SJSA1 (cell line): Measurements from ENCODE around the gene LIF. TPM values are rescaled to one million over a fixed set of nuclear protein-coding genes. Genes with fewer than 3 reads are reported as not detected.

ENCODE experiments used
- DNase-seq, 2 experiments: peaks; one replicate each; pipeline ENCODE4 v3.0.0-alpha.2; 2015 to 2020; ENCODE audit warnings: low spot score in 2 of 2, low read depth in 1 of 2
- H3K27ac ChIP-seq: fragments of 250-450 bp; sonication (Bioruptor Pico); 2 replicates; pipeline ENCODE4 v1.5.1; 2020; ENCODE audit warnings: mild to moderate bottlenecking, moderate library complexity
- H3K27me3 ChIP-seq: fragments of 250-450 bp; sonication (Bioruptor Pico); replicated peaks from 2 replicates; pipeline ENCODE4 v1.5.1; 2020; ENCODE audit warnings: mild to moderate bottlenecking, moderate library complexity
- H3K36me3 ChIP-seq: fragments of 250-450 bp; sonication (Bioruptor Pico); 2 replicates; pipeline ENCODE4 v1.5.1; 2020; ENCODE audit warnings: mild to moderate bottlenecking
- H3K4me1 ChIP-seq: fragments of 250-450 bp; sonication (Bioruptor Pico); replicated peaks from 2 replicates; pipeline ENCODE4 v1.6.1; 2021; ENCODE audit warnings: mild to moderate bottlenecking
- H3K4me3 ChIP-seq: fragments of 250-450 bp; sonication (Bioruptor Pico); 2 replicates; pipeline ENCODE4 v1.5.1; 2020; ENCODE audit warnings: mild to moderate bottlenecking
- H3K9me3 ChIP-seq: fragments of 250-450 bp; sonication (Bioruptor Pico); replicated peaks from 2 replicates; pipeline ENCODE4 v1.5.1; 2020; ENCODE audit warnings: mild to moderate bottlenecking
- total RNA-seq: library from RNA; depleted of rRNA; stranded (reverse); fragments of >200 nt; shearing (Covaris generic); gene quantifications from 2 replicates; pipeline ENCODE4 v1.2.3, GENCODE V29; 2014

The LIF gene
- total RNA-seq, 1 experiment from 2014 or later = 1.4 TPM

DNA sequence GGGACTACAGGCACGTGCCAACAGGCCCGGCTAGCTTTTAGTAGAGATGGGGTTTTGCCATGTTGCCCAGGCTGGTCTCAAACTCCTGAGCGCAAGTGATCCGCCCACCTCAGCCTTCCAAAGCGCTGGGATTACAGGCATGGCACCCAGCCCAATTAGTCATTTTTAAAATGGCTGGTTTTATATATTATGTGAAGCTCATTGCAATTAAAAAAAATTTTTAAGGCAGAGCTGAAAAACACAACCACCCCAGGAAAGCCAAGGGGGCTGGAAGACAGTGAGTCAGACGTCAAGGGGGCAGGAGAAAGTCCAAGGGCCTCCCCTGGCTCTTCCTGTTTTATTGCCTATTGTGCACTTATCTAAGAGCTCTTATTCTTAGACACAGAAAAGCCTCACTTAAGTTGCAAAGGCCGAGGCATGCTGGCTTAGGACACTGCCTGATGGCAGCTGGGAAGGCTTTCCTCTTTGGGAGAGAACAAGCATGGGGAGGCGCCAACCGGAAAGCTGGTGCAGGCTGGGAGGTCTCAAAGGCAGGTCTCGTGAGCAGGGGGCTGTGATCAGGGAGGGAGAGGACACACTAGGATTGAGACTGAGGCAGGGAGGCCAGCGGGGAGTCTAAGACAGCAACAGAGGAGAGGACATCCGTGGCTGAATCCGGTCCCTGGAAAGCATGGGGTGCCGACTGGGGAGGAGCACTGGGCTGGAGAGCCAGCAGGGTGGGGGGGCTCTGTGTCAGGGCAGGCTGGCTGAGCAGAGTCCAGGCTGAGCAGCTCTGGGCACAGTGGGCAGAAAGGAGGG, 31.2 kb upstream of the LIF start:
- no peaks in the 10 kb centered on the region for H3K9me3 ChIP-seq
- peak in 1 of 2 experiments; percentile 52 for DNase-seq
- H3K4me1 ChIP-seq = peaks cover 11% of the 10 kb centered on the region
- no peaks in the 10 kb centered on the region for H3K36me3 ChIP-seq
- no peak overlapping the region for H3K27ac ChIP-seq
- no peak overlapping the region for H3K4me3 ChIP-seq
- no peaks in the 10 kb centered on the region for H3K27me3 ChIP-seq

GRCh38 chr22:30276039-30276438, 29.5 kb upstream of the LIF start:
- DNase-seq = no peak
- no peak overlapping the region for H3K27ac ChIP-seq
- H3K4me1 ChIP-seq = peaks cover 11% of the 10 kb centered on the region
- no peaks in the 10 kb centered on the region for H3K9me3 ChIP-seq
- no peaks in the 10 kb centered on the region for H3K36me3 ChIP-seq
- no peak overlapping the region for H3K4me3 ChIP-seq
- no peaks in the 10 kb centered on the region for H3K27me3 ChIP-seq

DNA sequence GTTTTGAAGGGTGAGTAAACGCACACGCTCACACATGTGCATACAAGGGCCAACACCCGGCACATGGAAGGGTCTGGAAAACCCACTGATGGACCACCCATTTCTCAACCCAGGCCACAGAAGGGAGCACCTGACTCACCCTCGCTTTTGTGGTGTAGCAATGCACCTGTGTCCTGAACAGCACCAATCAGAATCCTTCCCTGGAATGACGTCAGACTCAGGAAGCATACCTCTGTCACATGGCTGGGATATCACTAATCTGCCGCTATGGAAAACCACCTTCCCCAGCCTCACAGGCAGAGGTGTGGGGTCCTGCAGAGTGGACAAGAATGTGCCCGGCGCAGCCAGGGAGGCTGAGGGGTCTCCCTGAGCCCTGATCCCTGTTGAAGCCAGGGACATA, 29.1 kb upstream of the LIF start:
- no peak overlapping the region for H3K4me3 ChIP-seq
- no peak for DNase-seq
- peaks cover 11% of the 10 kb centered on the region for H3K4me1 ChIP-seq
- no peaks in the 10 kb centered on the region for H3K9me3 ChIP-seq
- H3K36me3 ChIP-seq = no peaks in the 10 kb centered on the region
- no peak overlapping the region for H3K27ac ChIP-seq
- H3K27me3 ChIP-seq = no peaks in the 10 kb centered on the region

- H3K4me3 ChIP-seq = no peak overlapping the region
- H3K36me3 ChIP-seq = no peaks in the 10 kb centered on the region
- H3K9me3 ChIP-seq = no peaks in the 10 kb centered on the region
- H3K27ac ChIP-seq = no peak overlapping the region
- peaks cover 11% of the 10 kb centered on the region for H3K4me1 ChIP-seq
- no peaks in the 10 kb centered on the region for H3K27me3 ChIP-seq
- no peak for DNase-seq
These were observed 27.9 kb upstream of the LIF start for GRCh38 chr22:30274437-30274812.

DNA sequence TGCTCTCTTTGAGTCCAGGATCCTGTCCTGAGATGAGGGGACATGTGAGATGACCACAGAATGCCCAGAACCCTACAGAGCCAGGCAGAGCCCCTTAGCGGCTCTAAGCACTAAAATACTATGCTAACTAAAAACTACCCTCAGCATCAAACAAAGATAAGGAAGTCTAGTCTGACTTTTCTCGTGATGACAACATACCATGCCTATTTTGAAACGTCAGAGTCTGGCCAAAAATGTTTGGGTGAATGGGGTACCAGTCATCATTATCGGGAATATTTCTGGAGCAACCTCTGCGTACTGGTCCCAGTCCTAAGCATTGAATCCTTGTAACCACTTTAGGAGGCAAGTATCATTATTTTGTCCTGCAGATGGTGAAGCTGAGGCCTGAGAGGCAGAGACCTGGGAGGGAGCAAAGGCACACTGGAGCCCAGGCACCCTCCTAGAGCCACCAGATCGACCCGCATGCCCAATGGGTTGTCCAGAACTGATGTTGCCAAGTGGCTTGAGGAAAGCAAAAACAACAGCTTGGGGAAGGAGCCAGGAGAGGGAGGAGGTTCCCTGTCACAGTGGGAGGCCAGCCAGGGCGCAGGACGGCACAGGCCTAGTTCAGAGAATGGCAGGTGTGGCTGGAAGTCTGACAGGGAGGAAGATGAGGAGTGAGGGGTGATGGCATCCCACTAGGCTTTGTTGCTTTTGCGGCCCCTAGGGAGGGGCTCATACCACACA, 27.3 kb upstream of the LIF start:
- Histone ChIP-seq H3K36me3 (no peaks in the 10 kb centered on the region), H3K4me1 (peaks cover 11% of the 10 kb centered on the region), H3K9me3 (no peaks in the 10 kb centered on the region), H3K4me3 (no peak overlapping the region), H3K27ac (no peak overlapping the region), H3K27me3 (no peaks in the 10 kb centered on the region)
- no peak for DNase-seq

- Histone ChIP-seq H3K27me3 (no peaks in the 10 kb centered on the region), H3K4me3 (no peak overlapping the region), H3K9me3 (no peaks in the 10 kb centered on the region), H3K36me3 (no peaks in the 10 kb centered on the region), H3K27ac (no peak overlapping the region), H3K4me1 (peaks cover 7% of the 10 kb centered on the region)
- no peak for DNase-seq
These were observed 26.4 kb upstream of the LIF start for GRCh38 chr22:30272781-30273601.

DNA sequence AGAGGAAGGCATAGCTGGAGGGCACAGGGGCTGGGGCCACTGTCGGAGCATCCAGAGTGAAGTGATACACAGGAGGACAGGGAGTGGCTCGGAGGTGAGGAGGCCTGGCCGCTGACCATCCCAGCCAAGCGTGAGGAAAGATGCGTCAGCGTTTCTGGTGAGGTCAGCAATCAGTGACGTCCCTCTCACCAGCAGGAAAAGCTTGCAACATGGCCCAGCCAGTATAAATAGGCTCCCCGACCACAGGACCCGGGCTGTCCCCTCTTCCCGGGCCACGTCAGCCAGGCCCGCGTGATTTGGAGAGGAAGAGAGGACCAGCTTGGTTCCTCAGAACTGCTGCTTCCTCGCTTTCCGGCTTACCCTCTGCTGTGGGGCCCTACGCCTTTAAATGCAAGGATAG, 24.3 kb upstream of the LIF start:
- no peak for DNase-seq
- no peaks in the 10 kb centered on the region for H3K27me3 ChIP-seq
- H3K4me1 ChIP-seq = no peaks in the 10 kb centered on the region
- no peak overlapping the region for H3K4me3 ChIP-seq
- H3K9me3 ChIP-seq = no peaks in the 10 kb centered on the region
- H3K36me3 ChIP-seq = no peaks in the 10 kb centered on the region
- H3K27ac ChIP-seq = no peak overlapping the region

DNA sequence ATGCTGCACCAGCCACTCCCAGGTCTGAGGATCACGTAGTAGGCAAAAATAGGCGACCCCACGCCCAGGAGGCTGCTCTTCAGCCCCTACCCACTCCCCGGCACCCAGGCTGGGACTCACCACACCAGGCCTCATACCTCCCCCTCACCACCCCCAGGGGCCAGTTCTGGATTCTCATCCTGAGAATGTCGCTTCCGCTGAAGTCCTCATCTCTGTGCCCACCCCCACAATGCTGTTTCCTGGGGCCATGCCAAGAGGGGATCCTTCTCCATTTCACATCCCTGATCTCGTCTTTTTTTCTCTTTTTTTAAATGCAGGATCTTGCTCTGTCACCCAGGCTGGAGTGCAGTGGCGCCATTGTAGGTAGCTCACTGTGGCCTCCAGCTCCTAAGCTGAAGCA, 21.8 kb upstream of the LIF start:
- Histone ChIP-seq H3K4me1 (peaks cover 3% of the 10 kb centered on the region), H3K36me3 (no peaks in the 10 kb centered on the region), H3K4me3 (no peak overlapping the region), H3K27ac (no peak overlapping the region), H3K9me3 (no peaks in the 10 kb centered on the region), H3K27me3 (no peaks in the 10 kb centered on the region)
- DNase-seq = no peak

GRCh38 chr22:30267382-30268302, 21.1 kb upstream of the LIF start:
- H3K27ac ChIP-seq = no peak overlapping the region
- no peak overlapping the region for H3K4me3 ChIP-seq
- no peaks in the 10 kb centered on the region for H3K36me3 ChIP-seq
- peaks cover 7% of the 10 kb centered on the region for H3K4me1 ChIP-seq
- no peaks in the 10 kb centered on the region for H3K27me3 ChIP-seq
- H3K9me3 ChIP-seq = no peaks in the 10 kb centered on the region
- no peak for DNase-seq

- H3K4me3 ChIP-seq = no peak within 1 kb of the TSS
These were observed 20.2 kb upstream of the LIF start, which contains the start of gene OSM for GRCh38 chr22:30266445-30267381. TSS of gene OSM (minus strand) at chr22:30266851. CDS start at chr22:30266799, 52 bp downstream.

DNA sequence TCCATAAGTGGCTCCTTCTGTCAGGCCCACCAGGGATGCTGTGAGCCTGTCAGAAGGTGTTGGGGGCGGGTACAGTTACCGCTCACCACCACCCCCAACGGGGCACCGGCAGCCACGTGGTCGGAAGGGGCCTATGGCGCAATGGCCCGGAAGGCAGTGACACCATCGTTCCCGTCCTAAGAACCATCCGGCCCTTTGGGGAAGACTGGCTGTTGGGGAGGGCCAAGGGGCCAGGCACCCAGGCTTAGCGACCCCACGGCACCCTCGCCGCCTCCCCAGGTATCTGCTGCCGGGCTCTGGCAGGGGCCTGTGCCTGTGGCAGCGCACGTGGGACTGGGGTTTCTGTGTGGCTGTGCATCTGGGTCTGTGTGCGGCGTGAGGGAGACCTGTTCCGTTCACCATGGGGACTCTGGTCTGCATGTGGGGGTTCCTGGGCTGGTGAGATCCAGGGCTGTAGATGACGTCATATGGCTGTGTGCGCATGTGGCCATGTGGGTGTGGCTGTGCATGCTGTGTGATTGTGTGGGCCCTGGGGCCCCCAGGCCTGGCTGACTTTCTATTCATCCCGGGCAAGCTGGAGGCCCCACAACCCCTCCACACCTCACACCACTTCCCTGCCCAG, 19.4 kb upstream of the LIF start:
- Histone ChIP-seq H3K4me1 (peaks cover 7% of the 10 kb centered on the region), H3K4me3 (no peak overlapping the region), H3K9me3 (no peaks in the 10 kb centered on the region), H3K27me3 (no peaks in the 10 kb centered on the region), H3K36me3 (no peaks in the 10 kb centered on the region), H3K27ac (no peak overlapping the region)
- no peak for DNase-seq

More at GRCh38 chr22:30266445-30267381, 20.2 kb upstream of the LIF start, which contains the start of gene OSM:
- no peak for DNase-seq
- H3K36me3 ChIP-seq = no peaks in the 10 kb centered on the region
- H3K27ac ChIP-seq = no peak within 1 kb of the TSS
- H3K9me3 ChIP-seq = no peaks in the 10 kb centered on the region
- peaks cover 7% of the 10 kb centered on the region for H3K4me1 ChIP-seq
- H3K27me3 ChIP-seq = no peaks in the 10 kb centered on the region
